ENCODE measurements around the gene EIF1AY.

DNA sequence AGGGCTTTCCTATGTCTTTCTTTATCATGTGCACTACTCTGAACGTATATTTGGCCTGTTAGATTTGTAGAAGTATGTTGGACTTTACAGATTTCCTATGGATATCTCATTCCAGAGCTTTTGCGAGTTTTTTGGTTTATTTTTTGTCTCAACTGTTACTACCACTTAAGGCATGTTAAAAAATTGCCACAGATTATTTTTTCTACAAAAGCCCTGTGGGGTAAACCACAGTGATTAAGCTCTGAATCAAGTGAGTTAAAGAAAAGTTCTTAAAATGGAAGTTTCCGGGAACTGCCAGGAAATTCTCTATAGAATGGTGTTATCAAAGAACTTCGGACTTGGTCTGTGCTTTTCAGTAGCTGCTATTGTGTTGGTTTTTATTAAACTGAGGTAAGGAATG lies 10.6 kb downstream of the EIF1AY start:
- TF ChIP-seq, protein P1, sequence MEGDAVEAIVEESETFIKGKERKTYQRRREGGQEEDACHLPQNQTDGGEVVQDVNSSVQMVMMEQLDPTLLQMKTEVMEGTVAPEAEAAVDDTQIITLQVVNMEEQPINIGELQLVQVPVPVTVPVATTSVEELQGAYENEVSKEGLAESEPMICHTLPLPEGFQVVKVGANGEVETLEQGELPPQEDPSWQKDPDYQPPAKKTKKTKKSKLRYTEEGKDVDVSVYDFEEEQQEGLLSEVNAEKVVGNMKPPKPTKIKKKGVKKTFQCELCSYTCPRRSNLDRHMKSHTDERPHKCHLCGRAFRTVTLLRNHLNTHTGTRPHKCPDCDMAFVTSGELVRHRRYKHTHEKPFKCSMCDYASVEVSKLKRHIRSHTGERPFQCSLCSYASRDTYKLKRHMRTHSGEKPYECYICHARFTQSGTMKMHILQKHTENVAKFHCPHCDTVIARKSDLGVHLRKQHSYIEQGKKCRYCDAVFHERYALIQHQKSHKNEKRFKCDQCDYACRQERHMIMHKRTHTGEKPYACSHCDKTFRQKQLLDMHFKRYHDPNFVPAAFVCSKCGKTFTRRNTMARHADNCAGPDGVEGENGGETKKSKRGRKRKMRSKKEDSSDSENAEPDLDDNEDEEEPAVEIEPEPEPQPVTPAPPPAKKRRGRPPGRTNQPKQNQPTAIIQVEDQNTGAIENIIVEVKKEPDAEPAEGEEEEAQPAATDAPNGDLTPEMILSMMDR (conservative IDR thresholded peaks at IDR 0.05; ENCODE audit: low read depth, low read length) = no peak
- TF ChIP-seq EZH2 (IDR thresholded peaks at IDR 0.05; ENCODE audit: borderline replicate concordance, low read depth, low read length, poor library complexity, severe bottlenecking) = no peak
